SHP77 (cell line): ENCODE data around the gene SDR39U1.
"Not testable (repeated sequence)": the region's sequence is repeated elsewhere in the genome, so short reads cannot be mapped to it uniquely, and the experiment has no call there.

Source experiments
- DNase-seq, 2 experiments: peaks; one replicate each; lab custom pipeline; 2025; lab: John Stamatoyannopoulos, UW

Gene SDR39U1, protein sequence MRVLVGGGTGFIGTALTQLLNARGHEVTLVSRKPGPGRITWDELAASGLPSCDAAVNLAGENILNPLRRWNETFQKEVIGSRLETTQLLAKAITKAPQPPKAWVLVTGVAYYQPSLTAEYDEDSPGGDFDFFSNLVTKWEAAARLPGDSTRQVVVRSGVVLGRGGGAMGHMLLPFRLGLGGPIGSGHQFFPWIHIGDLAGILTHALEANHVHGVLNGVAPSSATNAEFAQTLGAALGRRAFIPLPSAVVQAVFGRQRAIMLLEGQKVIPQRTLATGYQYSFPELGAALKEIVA

DNA sequence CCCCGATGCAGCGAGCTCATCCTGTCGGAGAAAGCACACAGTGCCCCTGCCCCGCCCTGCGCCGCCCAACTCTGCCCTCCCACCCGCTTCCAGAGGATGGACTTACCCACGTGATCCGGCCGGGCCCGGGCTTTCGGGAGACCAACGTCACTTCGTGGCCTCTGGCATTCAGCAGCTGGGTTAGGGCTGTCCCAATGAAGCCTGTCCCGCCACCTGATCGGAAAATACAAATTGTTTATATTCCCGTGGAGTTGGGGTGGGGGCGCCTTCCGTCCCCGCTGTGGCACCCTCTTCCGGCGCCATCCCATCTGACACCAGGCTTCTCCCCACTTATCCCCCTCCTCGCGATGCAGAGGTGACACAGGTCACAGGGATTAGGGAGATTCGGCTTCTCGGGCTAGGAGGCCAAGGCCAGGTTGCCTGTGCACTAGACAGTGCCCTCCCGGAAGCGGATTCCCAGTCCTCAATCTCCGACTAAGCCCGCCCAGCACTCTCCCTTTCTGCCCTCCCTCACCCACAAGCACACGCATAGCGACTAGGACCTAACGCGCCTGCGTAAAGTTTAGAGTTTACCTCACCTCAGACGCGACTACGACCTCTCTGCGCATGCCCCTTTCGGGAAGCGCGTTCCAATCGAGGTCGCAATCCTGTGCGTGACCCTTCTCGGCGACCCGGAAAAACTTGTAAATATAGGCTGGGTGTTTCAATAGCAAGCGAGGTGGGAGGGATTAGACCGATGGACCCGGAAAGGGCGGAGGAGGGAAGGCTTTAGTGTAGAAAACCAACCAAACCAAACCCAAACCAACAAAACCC lies at the start of gene SDR39U1:
TSS of gene SDR39U1 (minus strand) at position 537 of the 813 bp plus-strand sequence. CDS start at position 530, 7 bp downstream.
- peak; percentile 100 for DNase-seq

- DNase-seq: peak; percentile 16 to 36
These were observed 49.2 kb upstream of the SDR39U1 start for GRCh38 chr14:24491586-24492408.

- DNase-seq: no peak
These were observed 41.2 kb upstream of the SDR39U1 start for GRCh38 chr14:24483604-24484252.

DNA sequence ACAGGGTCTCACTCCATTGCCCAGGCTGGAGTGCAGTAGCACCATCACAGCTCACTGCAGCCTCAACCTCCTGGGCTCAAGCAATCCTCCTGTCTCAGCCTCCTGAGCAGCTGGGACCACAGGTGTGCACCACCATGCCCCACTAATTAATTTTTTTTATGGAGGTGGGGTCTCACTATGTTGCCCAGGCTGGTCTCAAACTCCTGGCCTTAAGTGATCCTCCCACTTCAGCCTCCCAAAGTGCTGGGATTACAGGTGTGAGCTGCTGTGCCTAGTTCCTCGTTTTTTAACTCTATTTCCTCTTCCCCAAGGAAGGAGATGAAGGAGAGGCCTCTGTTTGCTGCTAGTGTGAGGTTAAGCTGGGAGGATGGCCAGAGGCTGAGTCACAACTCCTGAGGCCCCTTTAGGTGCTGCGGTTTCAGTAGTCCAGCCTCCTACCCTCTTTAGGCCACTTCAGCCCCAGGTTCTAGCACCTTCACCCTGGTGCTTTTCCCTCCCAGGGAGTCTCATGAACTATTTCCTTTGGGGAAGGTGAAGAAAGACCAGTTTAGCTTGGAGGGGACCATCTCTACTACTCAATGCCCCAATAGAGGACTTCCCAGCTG lies 40.2 kb upstream of the SDR39U1 start:
- DNase-seq: not testable (repeated sequence)

DNA sequence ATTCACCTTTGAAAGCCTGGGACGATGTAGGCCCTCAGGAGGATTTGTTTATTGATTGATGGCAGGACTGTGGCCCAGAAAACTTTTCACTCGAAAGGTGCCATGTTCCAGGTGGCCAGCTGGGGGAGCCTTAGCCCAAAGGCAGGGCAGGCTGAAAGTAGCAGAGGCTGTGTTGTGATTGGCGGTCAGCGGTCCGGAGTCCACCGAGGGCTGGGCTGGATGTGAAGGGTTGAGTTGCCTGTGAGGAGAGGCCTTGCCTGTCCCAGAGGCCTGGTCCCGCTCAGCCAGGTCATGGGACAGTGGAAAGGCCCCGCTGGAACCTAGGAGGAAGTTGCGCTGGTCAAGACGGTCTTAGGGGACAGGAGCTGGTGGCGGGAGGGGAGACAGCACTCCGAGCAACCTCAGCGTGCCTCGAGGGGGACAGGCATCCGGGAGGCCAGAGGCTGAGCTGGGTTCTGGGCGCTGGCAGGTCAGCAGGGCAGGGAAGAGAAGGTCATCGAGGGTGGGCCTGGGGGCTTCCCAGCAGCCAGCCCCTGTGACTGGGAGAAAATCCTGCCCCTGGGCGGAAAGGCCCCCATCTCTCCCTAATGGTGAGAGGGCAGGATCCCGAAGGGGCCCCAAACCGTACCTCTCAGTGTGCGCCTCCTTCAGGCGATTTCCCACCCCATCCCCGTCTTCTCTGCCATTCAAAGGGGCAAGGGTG lies 39.2 kb upstream of the SDR39U1 start:
- peak; percentile 51 to 62 for DNase-seq

- not testable (repeated sequence) for DNase-seq
These were observed 37.4 kb upstream of the SDR39U1 start for GRCh38 chr14:24479999-24480398.

GRCh38 chr14:24475261-24475660 lies 32.7 kb upstream of the SDR39U1 start:
- DNase-seq: no peak

DNA sequence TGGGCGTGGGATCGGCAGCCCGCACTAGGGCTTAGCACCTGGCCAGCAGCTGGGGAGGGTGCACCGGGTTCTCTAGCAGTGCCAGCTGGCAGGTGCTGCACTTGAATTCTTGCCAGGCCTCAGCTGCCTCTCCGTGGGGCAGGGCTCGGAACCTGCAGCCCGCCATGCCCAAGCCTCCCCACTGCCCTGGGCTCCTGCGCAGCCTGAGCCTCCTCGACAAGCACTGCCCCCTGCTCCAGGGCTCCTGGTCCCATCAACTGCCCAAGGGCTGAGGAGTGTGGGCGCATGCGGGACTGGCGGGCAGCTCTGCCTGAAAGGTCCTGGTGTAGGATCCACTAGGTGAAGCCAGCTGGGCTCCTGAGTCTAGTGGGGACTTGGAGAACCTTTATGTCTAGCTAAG lies 30.6 kb upstream of the SDR39U1 start:
- no peak for DNase-seq

- DNase-seq: not testable (repeated sequence)
These were observed 27.9 kb upstream of the SDR39U1 start for GRCh38 chr14:24470450-24470849.

GRCh38 chr14:24465805-24466204 lies 23.2 kb upstream of the SDR39U1 start:
- no peak for DNase-seq

DNA sequence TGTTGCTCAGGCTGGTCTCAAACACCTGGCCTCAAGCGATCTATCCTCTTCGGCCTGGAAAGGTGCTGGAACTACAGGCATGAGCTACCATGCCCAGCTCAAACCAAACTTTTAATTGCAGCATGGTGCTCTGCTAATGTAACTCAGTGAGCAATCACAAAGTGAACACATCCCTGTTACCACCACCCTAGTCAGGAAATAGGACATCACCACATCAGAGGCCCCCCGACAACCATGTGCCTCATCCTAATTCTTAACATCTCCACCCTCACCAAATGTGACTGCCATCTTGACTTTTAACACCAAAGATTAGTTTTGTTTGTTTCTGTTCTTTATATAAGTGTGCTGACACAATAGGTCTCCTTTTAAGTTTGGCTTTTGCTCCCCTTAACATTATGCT lies 22.8 kb upstream of the SDR39U1 start:
- DNase-seq: no peak

DNA sequence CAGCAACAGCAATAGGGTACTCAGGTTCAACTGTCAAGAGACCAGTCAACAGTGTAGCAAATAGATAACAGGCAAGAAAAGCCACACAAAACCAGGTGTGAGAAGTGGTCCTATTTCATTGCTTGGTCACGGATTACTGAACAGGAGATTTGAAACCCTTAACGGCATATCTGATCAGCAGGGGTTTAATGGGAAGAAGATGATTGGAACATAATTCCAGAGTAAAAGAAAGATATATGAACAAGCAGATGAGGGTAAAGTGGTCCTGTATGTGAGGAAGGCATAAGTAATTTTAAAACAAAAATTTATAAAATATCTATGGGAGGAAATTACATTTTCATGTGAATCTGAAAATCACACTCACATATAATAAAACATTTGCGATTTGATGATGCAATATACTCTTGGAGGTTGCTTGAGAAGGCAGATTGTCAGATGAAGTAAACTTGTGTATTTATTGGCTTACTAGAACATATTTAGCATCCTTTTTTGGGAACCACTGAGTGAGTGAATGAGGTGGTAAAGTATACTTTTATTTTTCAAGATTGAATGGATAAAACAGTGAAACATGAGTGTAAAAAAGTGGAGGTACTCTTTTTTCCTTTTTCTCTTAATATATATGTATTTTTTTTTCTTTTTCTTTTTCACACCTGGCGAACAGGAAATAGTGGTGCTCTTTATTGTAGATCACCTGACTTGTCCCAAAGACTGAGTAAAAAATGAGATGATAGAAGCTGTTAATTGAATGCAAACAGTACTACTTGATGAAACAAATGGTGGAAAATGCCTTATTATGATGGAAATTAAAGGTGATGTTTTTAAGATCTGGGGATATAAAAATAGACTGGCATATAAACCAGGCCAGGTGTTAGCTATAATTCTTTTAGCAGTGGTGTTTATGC lies 21.6 kb upstream of the SDR39U1 start:
- no peak for DNase-seq

DNA sequence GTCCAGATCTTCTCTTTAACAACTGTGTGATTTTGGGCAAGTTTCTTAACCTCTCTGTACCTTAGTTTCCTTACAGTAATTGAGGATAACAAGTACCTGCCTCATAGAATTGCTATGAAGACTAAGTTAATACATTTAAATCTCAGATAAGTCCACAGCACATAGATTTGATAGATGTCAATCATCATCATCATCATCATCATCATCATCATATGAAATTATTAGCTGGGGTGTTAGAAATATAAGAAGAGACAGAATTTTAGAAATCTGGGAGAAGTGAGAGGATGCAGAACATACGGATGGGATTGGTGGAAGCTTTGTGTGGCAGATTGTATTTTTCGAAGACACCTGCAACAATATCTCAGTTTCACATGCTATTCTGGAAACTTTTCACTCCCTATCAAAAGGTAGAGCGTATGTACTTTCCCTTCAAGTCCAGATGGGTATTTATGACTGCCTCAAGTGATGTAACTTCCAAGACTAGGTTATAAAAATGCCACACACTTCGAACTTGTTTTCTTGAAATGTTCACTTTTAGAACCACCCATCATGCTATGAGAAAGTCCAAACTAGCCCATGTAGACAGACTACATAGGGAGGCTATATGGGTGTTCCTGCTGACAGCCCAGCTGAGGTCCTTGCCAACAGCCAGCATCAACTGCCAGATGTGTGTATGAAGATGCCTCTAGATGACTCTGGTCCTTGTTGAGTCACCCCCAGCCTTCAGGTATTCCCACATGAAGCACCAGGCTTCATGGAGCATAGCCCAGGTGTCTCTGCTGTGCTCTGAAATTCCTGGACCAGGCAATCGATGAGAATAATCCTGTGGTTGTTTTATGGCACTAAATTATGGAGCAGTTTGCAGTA lies 20.7 kb upstream of the SDR39U1 start:
- DNase-seq: no peak

DNA sequence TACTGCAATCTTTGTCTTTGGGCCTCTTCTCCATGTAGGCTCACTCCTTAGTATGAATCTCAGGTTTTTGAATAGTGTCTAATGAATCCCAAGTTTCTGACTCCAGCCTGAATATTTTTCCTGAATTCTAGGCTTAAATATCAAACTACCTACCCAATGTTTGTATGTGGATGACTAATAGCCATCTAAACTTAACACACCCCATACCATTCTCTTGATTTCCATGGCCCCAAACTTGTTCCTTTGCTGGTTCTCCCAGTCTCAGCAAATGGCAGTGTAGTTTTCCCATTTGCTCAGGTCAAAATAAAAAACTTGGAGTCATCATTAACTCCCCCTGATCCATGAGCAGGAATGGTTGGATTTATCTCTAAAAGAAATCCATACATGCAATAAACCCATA lies 18.8 kb upstream of the SDR39U1 start:
- DNase-seq: no peak

DNA sequence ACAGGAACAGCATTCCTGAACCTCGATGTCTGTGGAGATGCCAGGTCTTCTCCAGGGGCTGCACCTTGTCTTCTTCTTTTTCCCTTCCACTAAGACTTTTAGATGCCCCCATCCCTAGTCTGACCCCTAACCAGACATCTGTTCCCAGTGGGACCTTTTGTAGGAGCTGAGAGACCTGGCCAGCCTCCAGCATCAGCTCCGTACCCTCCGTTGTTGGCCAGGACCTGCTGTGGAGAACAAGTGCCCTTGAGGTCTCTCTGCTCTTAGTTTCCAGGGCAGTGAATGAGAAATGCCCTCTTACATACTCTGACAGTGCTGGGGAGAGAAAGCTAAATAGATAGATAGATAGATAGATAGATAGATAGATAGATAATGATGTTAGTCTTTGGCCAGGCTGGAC lies 16.8 kb upstream of the SDR39U1 start:
- DNase-seq: no peak

GRCh38 chr14:24458736-24459135 lies 16.2 kb upstream of the SDR39U1 start:
- no peak for DNase-seq

DNA sequence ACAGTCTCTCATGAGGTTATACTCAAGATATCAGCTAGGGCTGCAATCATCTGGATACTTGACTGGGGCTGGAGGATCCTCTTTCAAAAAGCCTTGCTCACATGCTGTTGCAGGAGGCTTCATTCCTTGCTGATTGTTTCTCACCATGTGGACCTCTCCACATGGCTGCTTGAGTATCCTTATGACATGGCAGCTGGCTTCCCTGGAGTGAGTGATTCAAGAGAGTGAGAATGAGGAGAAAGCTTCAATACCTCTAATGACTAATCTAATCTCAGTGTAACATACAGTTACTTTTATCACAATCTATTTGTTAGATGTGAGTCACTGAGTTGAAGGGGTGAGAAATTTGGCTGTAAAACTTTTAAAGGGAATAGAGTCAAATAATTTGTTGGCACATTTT lies 14.4 kb upstream of the SDR39U1 start:
- DNase-seq: no peak

- DNase-seq: not testable (repeated sequence)
These were observed 8.3 kb upstream of the SDR39U1 start for GRCh38 chr14:24450828-24451227.
